ENCODE results near the gene LYSET. TPM values are rescaled to one million over a fixed set of nuclear protein-coding genes. Genes with fewer than 3 reads are reported as not detected.
A peak's percentile ranks its signal among the peaks of the same experiment; 100 is the strongest.
"Not testable (repeated sequence)": the region's sequence is repeated elsewhere in the genome, so short reads cannot be mapped to it uniquely, and the experiment has no call there.

LYSET gene, protein sequence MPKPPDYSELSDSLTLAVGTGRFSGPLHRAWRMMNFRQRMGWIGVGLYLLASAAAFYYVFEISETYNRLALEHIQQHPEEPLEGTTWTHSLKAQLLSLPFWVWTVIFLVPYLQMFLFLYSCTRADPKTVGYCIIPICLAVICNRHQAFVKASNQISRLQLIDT
- total RNA-seq, result 7.0 TPM

DNA sequence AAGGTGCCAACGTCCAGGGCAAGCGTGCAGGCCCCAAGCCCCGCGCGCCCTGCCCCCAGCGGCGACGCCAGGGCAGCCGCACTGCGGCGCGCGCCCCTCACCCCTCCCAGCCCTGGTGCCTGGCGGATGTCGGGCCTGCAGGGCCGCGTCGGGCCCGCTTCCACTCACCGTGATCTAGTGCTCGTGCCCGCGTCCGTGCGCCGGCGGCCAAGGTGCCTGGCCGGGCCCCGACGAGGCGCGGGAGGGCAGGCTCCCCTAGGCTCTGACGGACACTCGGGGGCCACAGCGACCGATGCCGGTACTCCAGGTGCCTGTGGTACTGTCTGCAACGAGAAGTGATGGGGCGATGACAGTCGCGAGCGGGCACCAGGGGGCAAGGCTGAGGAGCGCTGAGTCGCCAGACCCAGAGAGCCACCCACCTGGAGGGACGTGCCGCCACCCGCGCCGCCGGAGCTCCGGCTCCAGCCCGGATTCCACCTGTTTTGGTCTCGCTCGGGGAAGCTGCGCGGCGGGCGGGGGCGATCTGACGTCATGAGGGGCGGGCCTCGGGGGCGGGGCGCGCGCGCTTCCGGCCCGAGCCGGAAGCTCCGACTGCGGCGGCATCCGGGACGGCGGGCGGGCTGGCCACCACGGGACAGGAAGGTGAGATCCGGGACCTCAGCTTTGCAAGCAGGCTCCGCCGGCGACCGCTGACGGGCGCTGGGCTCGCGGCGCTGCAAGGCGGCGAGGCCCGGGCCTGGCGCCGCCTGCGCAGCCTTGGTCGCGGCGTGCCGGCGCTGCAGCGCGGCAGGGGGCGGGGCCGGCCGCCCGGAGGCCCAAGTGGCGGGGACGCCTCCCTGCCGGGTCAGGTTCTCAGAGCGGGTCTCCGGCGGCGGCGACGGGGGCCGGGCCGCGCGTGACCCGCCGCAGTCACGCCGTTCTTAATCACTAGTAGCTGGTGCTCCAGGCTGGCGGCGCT is at the start of gene LYSET, which contains the start of gene MOAP1:
Gene LYSET, plus strand, starts transcription at position 927 of the 958 bp plus-strand sequence. CDS start 89 bp downstream, outside the sequence.
Gene MOAP1, minus strand, starts transcription at position 507 of the 958 bp plus-strand sequence. CDS start 655 bp downstream, outside the sequence.
- DNase-seq (ENCODE audit: low read depth in 2 of 3, low spot score in 2 of 3), result peak; percentile 86 to 93 (median 92)

DNA sequence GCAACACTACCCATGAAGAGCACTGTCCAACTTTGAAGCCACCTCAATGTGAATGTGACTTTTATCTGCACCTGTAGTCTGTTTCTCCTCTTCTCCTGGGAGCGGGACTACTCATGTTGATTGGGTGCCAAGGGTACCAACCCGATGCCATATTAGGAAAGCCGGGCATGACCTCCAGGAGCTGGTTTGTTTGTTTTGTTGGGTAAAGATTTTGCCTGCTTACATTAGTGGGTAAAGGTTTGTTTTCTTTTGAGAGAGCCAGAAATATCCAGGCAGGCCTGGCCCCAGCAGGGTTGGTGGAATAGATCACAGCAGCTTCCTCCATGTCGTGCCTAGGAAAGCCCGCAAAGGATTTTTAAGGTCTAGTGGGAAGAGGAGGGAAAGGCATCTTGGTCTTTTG is 49.7 kb upstream of the LYSET start:
- DNase-seq (ENCODE audit: low read depth in 2 of 3, low spot score in 2 of 3), result no peak

DNA sequence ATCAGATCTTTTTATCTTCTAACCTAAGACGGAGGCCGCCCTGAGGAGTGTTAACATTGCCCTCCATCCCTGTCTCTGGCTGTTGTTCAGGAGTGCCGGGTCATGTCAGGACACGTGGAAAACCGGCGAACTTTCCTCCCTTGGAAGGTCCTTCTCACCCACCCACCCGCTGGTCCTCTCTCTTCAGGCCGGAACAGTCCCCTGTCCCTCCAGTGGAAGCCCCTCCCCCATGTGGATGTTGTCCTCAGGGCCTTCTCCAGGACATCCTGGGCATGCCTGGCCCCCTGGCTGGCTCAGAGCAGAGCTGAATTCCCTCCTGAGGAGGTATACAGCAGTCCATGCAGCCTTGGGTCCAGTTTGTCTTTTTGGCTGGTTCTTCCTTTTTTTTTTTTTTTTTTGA is 49.1 kb upstream of the LYSET start:
- DNase-seq (ENCODE audit: low read depth in 2 of 3, low spot score in 2 of 3), result no peak

DNA sequence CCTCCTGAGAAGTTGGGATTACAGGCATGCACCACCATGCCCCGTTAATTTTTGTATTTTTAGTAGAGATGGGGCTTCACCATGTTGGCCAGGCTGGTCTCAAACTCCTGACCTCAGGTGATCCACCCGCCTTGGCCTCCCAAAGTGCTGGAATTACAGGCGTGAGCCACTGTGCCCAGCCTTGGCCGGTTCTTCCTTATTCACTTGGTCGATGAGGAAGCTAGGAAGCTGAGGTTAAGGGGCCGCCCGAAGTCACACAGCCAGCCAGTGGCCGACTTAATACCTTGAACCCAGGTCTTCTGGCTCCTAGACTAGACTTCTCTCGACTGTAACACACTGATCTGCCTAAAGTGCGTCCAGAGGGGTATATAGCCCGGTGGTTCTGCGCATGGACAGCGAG is 48.6 kb upstream of the LYSET start:
- not testable (repeated sequence) for DNase-seq (ENCODE audit: low read depth in 2 of 3, low spot score in 2 of 3)

DNA sequence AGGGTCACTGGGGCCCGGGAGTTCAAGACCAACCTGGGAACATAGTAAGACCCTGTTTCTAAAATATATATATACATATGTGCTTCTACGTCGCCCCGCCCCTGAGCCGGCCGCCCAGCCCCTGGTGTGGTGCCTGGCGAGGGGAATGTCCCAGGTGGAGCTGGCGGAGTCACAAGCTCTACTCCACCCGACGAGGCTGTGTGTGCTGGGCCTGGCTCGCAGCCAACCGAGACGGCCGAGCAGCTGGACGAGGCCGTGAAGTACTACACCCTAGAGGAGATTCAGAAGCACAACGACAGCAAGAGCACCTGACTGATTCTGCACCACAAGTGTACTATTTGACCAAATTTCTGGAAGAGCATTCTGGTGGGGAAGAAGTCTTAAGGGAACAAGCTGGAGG is 47.3 kb upstream of the LYSET start:
- DNase-seq (ENCODE audit: low read depth in 2 of 3, low spot score in 2 of 3), result no peak

DNA sequence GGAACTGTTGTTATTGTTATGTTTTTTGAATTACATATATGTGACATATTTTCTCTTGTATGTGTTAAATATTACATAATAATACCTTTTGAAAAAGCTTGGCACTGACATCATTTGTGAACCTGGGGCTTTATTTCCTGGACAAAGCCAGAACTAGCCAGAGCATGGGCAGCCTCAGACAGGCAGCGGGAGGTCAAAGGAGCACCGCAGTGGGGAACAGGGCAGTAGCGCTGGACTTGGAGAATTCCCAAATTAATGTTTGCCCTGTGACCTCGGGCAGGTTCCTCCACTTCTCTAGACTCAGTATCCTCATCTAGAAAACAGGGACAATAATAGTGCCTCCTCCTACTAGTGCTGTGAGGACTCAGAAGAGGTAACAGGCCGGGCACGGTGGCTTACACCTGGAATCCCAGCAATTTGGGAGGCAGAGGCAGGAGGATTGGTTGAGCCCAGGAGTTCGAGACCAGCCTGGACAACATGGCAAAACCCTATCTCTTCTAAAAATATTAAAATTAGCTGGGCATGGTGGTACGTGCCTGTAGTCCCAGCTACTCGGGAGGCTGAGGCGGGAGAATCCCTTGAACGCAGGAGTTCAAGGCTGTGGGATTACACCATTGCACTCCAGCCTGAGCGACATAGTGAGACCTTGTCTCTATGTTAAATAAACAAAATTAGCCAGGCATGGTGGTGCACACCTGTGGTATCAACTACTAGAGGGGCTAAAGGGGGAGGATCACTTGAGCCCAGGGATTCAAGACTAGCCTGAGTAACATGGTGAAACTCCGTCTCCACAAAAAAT is 42.1 kb upstream of the LYSET start:
- no peak for DNase-seq (ENCODE audit: low read depth in 2 of 3, low spot score in 2 of 3)

DNA sequence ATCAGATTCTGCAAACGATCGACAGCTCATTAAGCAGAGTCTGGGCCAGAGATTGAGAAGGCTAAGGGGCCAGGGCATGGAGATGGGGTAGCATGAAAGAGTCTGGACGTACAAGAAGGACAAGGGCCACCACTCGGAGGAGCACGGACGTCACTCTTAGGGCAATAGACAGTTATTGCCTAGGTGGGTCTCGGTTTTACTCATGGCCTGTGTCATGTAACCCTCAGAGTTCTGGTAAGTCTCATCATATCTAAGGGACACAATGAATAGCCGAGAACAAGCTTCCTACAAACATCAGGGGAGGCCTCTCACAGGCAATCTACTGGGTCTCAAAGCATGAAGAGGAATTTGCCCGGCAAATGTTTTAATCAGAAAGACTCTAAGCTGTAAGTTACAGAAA is 39.0 kb upstream of the LYSET start:
- DNase-seq (ENCODE audit: low read depth in 2 of 3, low spot score in 2 of 3), result no peak

DNA sequence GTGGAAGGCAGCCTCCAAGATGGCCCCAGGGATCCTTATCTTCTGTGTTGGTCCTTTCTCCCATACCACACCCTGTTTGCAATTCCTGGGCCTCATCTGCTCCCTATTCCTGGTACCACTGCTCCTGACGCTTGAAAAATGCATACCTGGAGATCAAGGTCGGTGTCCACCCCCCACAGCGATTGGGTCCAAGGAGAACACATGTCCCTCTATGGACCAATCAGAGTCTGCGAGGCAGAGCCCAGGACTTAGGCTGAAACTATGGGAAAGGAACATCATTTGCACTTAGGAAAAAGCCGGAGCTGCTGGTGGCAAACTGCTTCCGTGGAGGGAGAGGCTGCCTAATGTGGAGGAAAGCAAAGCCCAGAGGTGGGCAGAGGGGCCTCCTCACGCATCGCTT is 36.1 kb upstream of the LYSET start:
- DNase-seq (ENCODE audit: low read depth in 2 of 3, low spot score in 2 of 3), result no peak

DNA sequence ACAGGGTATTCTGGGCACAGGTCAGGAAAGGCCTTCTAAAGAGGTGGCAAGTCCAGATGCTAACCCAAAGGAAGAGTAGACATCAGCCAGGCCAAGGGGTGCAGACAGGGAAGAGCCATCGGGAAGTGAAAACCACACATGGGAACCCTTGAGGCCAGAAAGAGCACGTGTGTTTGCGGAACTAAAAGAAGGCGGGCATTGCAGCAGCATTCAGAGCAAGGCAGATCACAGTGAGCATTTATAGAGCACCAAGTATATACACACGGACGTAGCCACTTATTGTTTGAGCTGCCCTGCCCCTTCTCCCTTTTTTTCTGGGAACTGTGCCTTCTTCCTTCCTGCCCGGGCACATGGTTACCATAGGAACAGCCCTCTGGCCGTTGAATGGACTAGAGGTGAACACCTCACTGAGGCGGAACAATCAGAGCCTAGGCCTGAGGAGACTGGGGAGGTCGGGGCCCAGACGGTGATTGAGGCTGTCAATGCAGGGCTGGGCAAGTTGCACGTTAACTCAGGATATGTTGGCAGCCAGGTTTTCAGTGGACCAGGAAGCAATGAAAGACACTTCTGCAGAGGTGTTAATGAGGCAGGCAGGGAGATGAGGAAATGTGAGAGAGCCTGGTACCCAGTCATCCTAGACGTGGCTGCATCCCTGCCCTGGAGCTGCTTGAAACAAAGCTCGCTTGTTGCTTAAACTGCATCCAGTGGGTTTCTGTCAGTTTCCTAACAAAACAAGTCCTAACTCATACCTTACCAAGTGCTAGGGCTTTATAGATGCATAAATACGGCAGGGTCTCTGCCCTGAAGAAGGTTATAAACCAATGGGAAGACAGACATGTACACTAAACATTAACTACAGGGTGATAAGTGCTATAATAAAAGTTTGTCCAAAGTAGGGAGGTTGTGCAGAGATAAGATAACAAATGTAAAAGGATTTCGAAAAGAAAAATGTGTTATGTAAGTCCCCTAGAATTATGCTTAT is 34.6 kb upstream of the LYSET start:
- no peak for DNase-seq (ENCODE audit: low read depth in 2 of 3, low spot score in 2 of 3)

DNA sequence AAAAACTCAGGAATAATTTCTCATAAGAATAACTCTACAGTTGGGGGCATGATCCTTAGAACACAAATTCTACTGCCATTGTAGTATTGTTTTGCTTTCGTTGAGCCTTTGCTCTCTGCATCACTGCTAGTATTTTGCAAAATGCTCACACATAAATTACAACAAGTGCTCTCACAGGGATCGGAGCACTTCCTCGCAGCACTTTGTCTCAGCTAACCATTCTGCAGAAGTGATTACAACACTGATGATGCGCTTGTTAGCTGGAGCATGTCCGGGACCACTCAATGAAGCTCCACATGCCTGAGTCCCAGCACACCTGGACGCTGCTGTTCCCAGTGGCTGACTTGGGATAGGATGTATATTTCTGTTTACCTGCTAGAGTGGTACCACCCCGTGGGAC is 32.0 kb upstream of the LYSET start:
- no peak for DNase-seq (ENCODE audit: low read depth in 2 of 3, low spot score in 2 of 3)

DNA sequence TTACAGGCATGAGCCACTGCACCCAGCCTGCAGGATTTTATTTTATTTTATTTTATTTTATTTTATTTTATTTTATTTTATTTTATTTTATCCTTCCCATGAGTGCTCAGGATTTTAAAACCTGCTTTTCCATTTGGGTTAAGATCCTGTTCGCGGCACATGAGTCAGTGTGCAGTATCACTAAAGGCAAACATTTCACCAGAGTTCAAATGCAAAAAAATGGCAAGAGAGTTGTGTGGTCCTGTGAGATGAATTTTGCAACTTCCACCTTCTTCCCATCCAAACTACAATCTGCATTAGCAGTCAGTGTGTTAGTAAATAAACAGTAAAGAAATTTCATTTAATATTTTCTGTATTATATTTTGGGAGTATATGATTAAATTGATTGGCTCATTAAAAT is 29.4 kb upstream of the LYSET start:
- no peak for DNase-seq (ENCODE audit: low read depth in 2 of 3, low spot score in 2 of 3)

DNA sequence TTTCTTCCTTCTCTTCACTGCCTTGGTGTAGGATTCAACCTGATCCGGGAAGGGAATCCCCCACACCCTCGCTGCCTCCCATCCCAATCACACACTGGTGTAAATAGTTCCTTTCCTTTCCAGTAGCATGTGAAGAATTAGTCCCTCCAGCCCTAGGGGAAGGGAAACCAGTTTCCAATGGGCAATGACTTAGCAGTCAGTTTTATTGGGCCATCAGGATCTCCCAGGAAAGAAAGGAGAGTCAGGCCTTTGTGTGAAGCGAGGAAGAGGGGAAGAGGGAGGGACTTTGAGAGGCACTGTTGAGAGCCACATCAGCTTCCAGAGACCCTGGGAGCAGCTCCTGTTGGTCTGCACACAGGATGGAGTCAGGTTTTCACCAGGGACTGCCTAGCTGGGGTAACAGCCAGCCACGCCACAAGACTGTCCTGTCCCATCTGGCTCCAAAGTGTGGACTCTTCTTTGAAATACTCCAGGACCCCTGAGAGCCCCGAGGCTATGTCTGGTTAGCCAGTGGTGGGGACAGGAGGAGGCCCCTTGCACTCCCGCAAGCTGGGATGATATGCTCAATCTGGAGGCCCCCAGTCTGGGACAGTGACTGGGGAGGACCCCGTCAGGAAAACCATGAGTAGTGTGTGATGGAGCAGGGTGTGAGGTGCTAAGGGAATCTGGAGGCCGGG is 28.3 kb upstream of the LYSET start:
- DNase-seq (ENCODE audit: low read depth in 2 of 3, low spot score in 2 of 3), result no peak

DNA sequence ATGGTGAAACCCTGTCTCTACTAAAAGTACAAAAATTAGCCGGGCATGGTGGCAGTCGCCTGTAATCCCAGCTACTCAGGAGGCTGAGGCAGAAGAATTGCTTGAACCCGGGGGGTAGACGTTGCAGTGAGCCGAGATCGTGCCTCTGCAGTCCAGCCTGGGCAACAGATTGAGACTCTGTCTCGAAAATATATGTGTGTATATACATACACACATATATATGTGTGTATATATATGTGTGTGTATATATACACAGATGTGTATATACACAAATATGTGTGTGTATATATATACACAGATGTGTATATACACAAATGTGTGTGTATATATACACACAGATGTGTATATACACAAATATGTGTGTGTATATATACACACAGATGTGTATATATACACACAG is 26.8 kb upstream of the LYSET start:
- not testable (repeated sequence) for DNase-seq (ENCODE audit: low read depth in 2 of 3, low spot score in 2 of 3)

DNA sequence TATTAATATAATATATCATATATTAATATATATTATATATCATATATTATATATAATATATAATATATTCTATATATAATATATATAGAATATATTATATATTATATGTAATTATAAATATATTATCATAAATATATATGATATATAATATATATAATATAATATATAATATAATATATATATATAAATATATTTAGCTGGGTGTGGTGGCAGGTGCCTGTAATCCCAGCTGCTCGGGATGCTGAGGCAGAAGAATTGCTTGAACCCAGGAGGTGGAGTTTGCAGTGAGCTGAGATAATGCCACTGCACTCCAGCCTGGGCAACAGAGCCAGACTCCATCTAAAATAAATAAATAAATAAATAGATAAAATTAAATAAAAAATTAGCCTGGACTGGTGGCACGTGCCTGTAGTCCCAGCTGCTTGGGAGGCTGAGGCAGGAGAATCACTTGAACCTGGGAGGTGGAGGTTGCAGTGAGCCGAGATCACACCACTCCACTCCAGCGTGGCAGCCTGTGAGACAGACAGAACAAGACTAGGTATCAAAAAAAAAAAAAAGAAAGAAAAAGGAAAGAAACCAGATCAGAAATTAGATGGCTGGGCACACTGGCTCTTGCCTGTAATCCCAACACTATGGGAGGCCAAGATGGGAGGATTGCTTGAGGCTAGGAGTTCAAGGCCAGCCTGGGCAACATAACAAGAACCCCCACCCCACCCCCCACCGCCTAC is 25.3 kb upstream of the LYSET start:
- not testable (repeated sequence) for DNase-seq (ENCODE audit: low read depth in 2 of 3, low spot score in 2 of 3)

DNA sequence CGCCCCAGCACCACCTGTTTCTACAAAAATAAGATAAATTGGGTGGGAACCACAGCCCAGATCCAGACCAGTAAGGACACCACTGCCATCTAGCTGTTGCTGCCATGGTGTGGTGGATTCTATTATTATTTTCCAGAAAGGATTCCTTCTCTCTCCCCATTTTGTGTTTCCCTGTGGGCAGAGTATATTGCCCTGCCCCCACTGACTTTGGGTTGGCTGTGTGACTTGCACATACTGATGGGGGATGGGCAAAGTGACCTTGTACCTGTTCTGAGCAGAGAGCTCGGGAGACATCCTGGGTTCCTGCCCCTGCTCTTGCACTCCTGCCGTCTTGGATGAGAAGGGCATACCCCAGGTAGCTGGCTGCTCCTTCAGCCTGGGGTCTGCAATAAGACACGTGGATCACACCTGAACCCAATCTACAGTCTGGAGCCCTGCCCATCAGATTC is 24.7 kb upstream of the LYSET start:
- DNase-seq (ENCODE audit: low read depth in 2 of 3, low spot score in 2 of 3), result peak in 2 of 3 donors; percentile 31 to 39

DNA sequence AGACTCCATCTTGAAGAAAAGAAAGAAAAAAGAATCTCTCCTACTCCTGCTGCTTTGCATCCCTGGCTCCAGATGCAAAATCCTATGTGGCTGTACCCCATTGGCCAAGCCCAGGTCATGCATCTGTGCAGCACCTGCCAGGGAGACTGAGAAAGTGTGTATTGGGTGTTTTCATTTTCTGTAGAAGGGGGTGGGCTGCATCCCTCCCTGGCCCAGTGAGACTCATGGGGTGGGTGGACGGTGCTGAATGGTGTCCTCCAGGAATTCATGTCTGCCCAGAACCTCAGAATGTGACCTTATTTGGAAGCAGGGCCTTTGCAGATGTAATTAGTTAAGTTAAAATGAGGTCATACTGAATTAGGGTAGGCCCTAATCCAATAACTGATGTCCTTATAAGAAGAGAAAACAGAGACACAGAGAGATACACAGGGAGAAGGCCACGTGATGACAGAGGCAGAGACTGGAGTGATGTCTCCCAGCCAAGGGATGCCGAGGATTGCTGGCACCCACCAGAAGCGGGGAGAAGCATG is 23.6 kb upstream of the LYSET start:
- DNase-seq (ENCODE audit: low read depth in 2 of 3, low spot score in 2 of 3), result no peak

DNA sequence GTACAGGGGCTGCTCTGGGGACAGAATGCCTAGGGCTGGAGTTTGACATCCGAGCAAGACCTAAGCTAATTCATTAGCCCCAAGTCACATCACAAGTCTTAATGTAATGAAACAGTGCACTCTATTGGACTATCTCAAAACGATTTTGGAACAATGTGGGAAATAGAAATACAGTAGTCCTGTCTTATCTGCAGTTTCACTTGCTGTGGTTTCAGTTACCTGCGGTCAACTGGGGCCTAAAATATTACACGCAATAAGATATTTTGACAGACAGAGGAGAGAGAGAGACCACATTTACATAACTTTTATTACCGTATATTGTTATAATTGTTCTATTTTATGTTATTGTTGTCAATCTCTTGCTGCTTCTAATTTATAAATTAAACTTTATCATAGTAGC is 21.6 kb upstream of the LYSET start:
- DNase-seq (ENCODE audit: low read depth in 2 of 3, low spot score in 2 of 3), result no peak
